Measurements from ENCODE around the gene RASD1. TPM values are rescaled to one million over a fixed set of nuclear protein-coding genes. Genes with fewer than 3 reads are reported as not detected.
A peak's percentile ranks its signal among the peaks of the same experiment; 100 is the strongest.

Gene RASD1
- total RNA-seq = under 1 TPM; 0.31 to 0.48 TPM

- peak within 1 kb of the TSS; percentile 65 for H3K4me3 Mint-ChIP-seq
- no peak within 1 kb of the TSS for H3K27ac Mint-ChIP-seq
- H3K36me3 Mint-ChIP-seq = peaks cover 5% of the 10 kb centered on the region
- H3K9me3 Mint-ChIP-seq = no peaks in the 10 kb centered on the region
- H3K4me1 Mint-ChIP-seq = peaks cover 9% of the 10 kb centered on the region
- DNase-seq = peak; percentile 88
- H3K27me3 Mint-ChIP-seq = peaks cover 15% of the 10 kb centered on the region
These were observed at the start of gene RASD1 for GRCh38 chr17:17496189-17497064. RASD1 (minus strand) TSS chr17:17496395; CDS start chr17:17496181, 214 bp downstream.

GRCh38 chr17:17545984-17546383, 49.8 kb upstream of the RASD1 start:
- Mint-ChIP-seq H3K27ac (no peak overlapping the region), H3K36me3 (no peaks in the 10 kb centered on the region), H3K4me3 (no peak overlapping the region), H3K4me1 (no peaks in the 10 kb centered on the region), H3K27me3 (no peaks in the 10 kb centered on the region), H3K9me3 (no peaks in the 10 kb centered on the region)
- no peak for DNase-seq

- no peak for DNase-seq
- no peak overlapping the region for H3K27ac Mint-ChIP-seq
- H3K36me3 Mint-ChIP-seq = no peaks in the 10 kb centered on the region
- H3K4me3 Mint-ChIP-seq = no peak overlapping the region
- H3K9me3 Mint-ChIP-seq = no peaks in the 10 kb centered on the region
- H3K4me1 Mint-ChIP-seq = no peaks in the 10 kb centered on the region
- H3K27me3 Mint-ChIP-seq = no peaks in the 10 kb centered on the region
These were observed 49.0 kb upstream of the RASD1 start for GRCh38 chr17:17545031-17545820.

DNA sequence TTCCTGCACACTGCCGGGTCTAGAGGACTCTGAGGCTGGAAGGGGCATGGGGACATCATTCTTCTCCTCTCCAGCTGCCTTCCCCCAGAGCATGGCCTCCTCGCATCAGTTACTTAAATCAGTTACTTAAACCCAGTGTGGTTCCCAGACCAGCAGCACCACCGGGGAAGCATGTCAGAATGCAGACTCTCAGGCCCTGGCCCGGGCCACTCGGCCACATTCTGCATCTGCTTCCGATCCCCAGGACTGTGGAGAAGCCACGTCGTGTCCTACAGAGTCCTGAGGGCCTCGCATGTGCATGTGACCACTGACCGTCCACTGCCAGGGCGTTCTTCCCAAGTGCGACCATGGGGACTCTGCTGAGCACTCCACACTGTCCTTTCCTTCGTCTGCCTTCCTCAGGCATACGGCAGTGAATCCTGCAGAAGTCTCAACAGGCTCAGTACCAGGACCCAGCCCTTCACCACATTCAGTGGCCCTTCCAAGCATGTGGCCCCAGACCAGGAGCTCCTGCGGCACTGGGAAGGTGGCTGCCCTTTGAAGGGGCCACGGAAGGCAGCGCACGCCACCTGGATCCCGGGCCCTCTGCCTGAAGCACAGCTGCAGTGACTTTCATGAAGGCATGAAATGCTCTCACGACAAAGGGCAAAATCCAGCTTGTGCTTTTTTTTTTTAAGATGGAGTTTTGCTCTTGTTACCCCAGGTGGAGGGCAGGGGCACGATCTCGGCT, 46.9 kb upstream of the RASD1 start:
- Mint-ChIP-seq H3K27ac (no peak overlapping the region), H3K9me3 (no peaks in the 10 kb centered on the region), H3K36me3 (no peaks in the 10 kb centered on the region), H3K4me1 (no peaks in the 10 kb centered on the region), H3K27me3 (no peaks in the 10 kb centered on the region), H3K4me3 (no peak overlapping the region)
- no peak for DNase-seq

GRCh38 chr17:17541640-17542001, 45.4 kb upstream of the RASD1 start:
- Mint-ChIP-seq H3K27me3 (no peaks in the 10 kb centered on the region), H3K9me3 (no peaks in the 10 kb centered on the region), H3K4me3 (no peak overlapping the region), H3K36me3 (no peaks in the 10 kb centered on the region), H3K27ac (no peak overlapping the region), H3K4me1 (no peaks in the 10 kb centered on the region)
- no peak for DNase-seq

GRCh38 chr17:17540935-17541639, 44.9 kb upstream of the RASD1 start:
- H3K9me3 Mint-ChIP-seq = no peaks in the 10 kb centered on the region
- no peaks in the 10 kb centered on the region for H3K4me1 Mint-ChIP-seq
- no peaks in the 10 kb centered on the region for H3K36me3 Mint-ChIP-seq
- no peak for DNase-seq
- H3K27me3 Mint-ChIP-seq = no peaks in the 10 kb centered on the region
- no peak overlapping the region for H3K4me3 Mint-ChIP-seq
- no peak overlapping the region for H3K27ac Mint-ChIP-seq

DNA sequence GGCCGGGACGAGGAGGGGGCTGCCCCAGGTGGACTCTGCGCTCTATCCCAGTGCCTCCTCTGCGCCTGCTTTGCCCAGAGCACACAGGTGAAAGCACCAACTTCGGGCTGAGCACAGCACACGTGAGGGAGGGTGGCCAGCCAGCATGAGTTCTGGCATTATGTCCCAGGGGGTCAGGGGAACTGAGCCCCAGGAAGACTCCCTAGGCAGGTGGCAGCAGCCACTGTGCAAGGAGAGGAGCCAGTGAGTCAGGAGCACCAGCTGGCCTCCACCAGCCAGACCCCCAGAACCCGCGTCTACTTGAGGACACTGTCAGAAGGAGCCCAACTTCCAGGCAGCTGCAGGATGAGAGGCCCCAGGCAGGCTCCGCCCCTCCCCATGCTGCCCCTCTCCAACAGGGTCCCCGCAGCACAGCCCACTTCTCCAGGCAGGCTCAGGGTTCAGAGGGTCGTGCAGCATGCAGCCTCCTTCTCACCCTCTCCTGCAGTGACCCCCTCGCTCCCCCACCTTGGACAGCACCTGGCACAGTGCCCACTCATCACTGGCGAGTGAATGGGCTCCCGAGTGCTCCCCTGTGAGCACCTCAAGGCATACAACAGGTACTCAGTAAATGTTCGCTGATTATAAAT, 44.2 kb upstream of the RASD1 start:
- Mint-ChIP-seq H3K4me1 (no peaks in the 10 kb centered on the region), H3K27ac (no peak overlapping the region), H3K9me3 (no peaks in the 10 kb centered on the region), H3K4me3 (no peak overlapping the region), H3K27me3 (no peaks in the 10 kb centered on the region), H3K36me3 (no peaks in the 10 kb centered on the region)
- DNase-seq = no peak

- Mint-ChIP-seq H3K27ac (no peak overlapping the region), H3K4me1 (no peaks in the 10 kb centered on the region), H3K9me3 (no peaks in the 10 kb centered on the region), H3K36me3 (no peaks in the 10 kb centered on the region), H3K4me3 (no peak overlapping the region), H3K27me3 (no peaks in the 10 kb centered on the region)
- DNase-seq = no peak
These were observed 43.4 kb upstream of the RASD1 start for GRCh38 chr17:17539591-17539990.

GRCh38 chr17:17538417-17539391, 42.5 kb upstream of the RASD1 start:
- H3K27ac Mint-ChIP-seq = no peak overlapping the region
- no peaks in the 10 kb centered on the region for H3K9me3 Mint-ChIP-seq
- no peaks in the 10 kb centered on the region for H3K36me3 Mint-ChIP-seq
- no peak overlapping the region for H3K4me3 Mint-ChIP-seq
- no peaks in the 10 kb centered on the region for H3K27me3 Mint-ChIP-seq
- DNase-seq = no peak
- H3K4me1 Mint-ChIP-seq = no peaks in the 10 kb centered on the region

- DNase-seq = no peak
- no peaks in the 10 kb centered on the region for H3K9me3 Mint-ChIP-seq
- H3K36me3 Mint-ChIP-seq = no peaks in the 10 kb centered on the region
- no peak overlapping the region for H3K27ac Mint-ChIP-seq
- no peak overlapping the region for H3K4me3 Mint-ChIP-seq
- H3K4me1 Mint-ChIP-seq = no peaks in the 10 kb centered on the region
- no peaks in the 10 kb centered on the region for H3K27me3 Mint-ChIP-seq
These were observed 41.3 kb upstream of the RASD1 start for GRCh38 chr17:17537311-17538099.

DNA sequence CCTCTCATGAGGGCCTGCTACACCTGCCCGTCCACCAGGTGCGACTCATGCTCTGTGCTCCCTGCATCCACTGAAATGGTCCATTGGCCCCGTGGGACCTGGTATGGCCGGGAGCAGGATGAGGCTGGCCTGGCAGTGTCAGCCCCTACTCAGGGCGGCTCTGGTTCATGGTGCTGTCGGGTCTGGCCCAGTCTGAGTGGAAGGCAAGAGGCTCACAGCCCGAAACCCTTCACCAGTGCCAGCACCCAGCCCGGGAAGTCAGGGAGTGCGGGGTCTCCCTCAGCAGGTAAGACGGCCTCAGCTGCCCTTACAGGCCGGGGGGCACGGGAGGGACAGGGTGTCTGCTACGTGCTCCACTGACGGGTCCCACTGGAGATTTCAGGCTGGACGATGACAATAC, 40.5 kb upstream of the RASD1 start:
- H3K27me3 Mint-ChIP-seq = no peaks in the 10 kb centered on the region
- no peaks in the 10 kb centered on the region for H3K4me1 Mint-ChIP-seq
- no peak overlapping the region for H3K27ac Mint-ChIP-seq
- H3K4me3 Mint-ChIP-seq = no peak overlapping the region
- no peaks in the 10 kb centered on the region for H3K9me3 Mint-ChIP-seq
- no peaks in the 10 kb centered on the region for H3K36me3 Mint-ChIP-seq
- no peak for DNase-seq

DNA sequence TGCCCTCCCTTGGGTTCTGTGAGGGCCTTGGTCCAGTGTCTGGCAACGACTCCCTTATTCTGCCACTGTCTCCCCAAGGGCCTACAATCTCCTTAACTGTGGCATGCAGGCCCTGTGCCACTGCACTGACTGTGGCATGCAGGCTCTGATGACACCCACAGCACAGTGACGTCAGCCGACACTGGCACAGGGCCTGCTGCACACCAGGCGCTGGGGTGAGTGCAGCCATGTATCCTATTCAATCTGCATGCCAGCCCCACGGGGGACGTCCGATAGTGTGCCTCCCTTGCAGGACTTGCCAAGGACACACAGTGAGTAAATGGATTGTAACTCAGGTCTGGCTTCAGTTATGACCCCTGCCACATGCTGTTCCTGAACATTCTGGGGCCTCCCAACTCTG, 39.8 kb upstream of the RASD1 start:
- Mint-ChIP-seq H3K27ac (no peak overlapping the region), H3K27me3 (no peaks in the 10 kb centered on the region), H3K4me3 (no peak overlapping the region), H3K36me3 (no peaks in the 10 kb centered on the region), H3K9me3 (no peaks in the 10 kb centered on the region), H3K4me1 (no peaks in the 10 kb centered on the region)
- DNase-seq = no peak

- H3K27ac Mint-ChIP-seq = no peak overlapping the region
These were observed 37.8 kb upstream of the RASD1 start for GRCh38 chr17:17533901-17534441.

More at GRCh38 chr17:17533901-17534441, 37.8 kb upstream of the RASD1 start:
- DNase-seq = no peak
- Mint-ChIP-seq H3K27me3 (no peaks in the 10 kb centered on the region), H3K4me1 (no peaks in the 10 kb centered on the region), H3K36me3 (no peaks in the 10 kb centered on the region), H3K9me3 (no peaks in the 10 kb centered on the region), H3K4me3 (no peak overlapping the region)
